IMR-90 (cell line): ENCODE measurements around the gene CORO1A. TPM values are rescaled to one million over a fixed set of nuclear protein-coding genes. Genes with fewer than 3 reads are reported as not detected.

Experiments
- ATAC-seq: fragments of 200-7000 bp; cut with Tn5 transposase; 2 replicates; pipeline ENCODE4 v1.9.1; 2020; ENCODE audit warnings: low read depth, mild to moderate bottlenecking, moderate library complexity
- BruUV-seq: library from RNA; stranded (reverse); fragments of 400-500 nt; replicated peaks from 2 replicates; lab custom pipeline; 2021; lab: Mats Ljungman, UMichigan
- CTCF ChIA-PET: fragments of 300-600 bp; formaldehyde crosslinking; extraction: SDS; loops from one replicate; lab custom pipeline; 2021; ENCODE audit warnings: antibody characterized with exemption; lab: Yijun Ruan, JAX
- POLR2A ChIA-PET: fragments of 300-600 bp; sonication (Branson Sonifier 250); formaldehyde crosslinking; loops from one replicate; lab custom pipeline; 2022; ENCODE audit warnings: antibody characterized with exemption; ENCODE audit not compliant: unreplicated experiment; lab: Charles Lee
- DNase-seq: peaks from one replicate; pipeline ENCODE4 v3.0.0; 2013
- H2AFZ ChIP-seq: replicated peaks from 2 replicates; pipeline ENCODE3; 2013; ENCODE audit warnings: low read length, mild to moderate bottlenecking; ENCODE audit not compliant: poor library complexity
- H2AK5ac ChIP-seq: 2 replicates; pipeline ENCODE4 v1.6.1; 2013; ENCODE audit warnings: low read depth, low read length, inconsistent platforms
- H2AK9ac ChIP-seq: replicated peaks from 2 replicates; pipeline ENCODE3; 2013; ENCODE audit warnings: mild to moderate bottlenecking, low read depth, low read length, moderate library complexity; ENCODE audit not compliant: poor library complexity
- H2BK120ac ChIP-seq: 2 replicates; pipeline ENCODE4 v1.6.1; 2013; ENCODE audit warnings: low read depth, low read length, inconsistent platforms
- H2BK15ac ChIP-seq: 3 replicates; pipeline ENCODE4 v1.6.1; 2013; ENCODE audit warnings: low read depth, low read length, inconsistent platforms
- H2BK20ac ChIP-seq: 2 replicates; pipeline ENCODE4 v1.6.1; 2013; ENCODE audit warnings: low read depth, mild to moderate bottlenecking, inconsistent platforms, low read length, moderate library complexity
- H2BK5ac ChIP-seq: 2 replicates; pipeline ENCODE4 v1.6.1; 2013; ENCODE audit warnings: mild to moderate bottlenecking, low read depth, low read length, inconsistent platforms; ENCODE audit not compliant: poor library complexity, severe bottlenecking
- H3K14ac ChIP-seq: replicated peaks from 2 replicates; pipeline ENCODE4 v1.6.1; 2013; ENCODE audit warnings: low read depth, low read length, inconsistent platforms
- H3K18ac ChIP-seq: 2 replicates; pipeline ENCODE4 v1.6.1; 2013; ENCODE audit warnings: low read depth, low read length, control low read depth
- H3K23ac ChIP-seq: 2 replicates; pipeline ENCODE4 v1.6.1; 2013; ENCODE audit warnings: low read depth, low read length, inconsistent platforms
- H3K27ac ChIP-seq: 2 replicates; pipeline ENCODE4 v1.5.1; 2013; ENCODE audit warnings: mild to moderate bottlenecking, control low read depth, low read length; ENCODE audit not compliant: insufficient read depth
- H3K27me3 ChIP-seq: 2 replicates; pipeline ENCODE4 v1.6.1; 2013; ENCODE audit warnings: low read length; ENCODE audit not compliant: control insufficient read depth, insufficient read depth
- H3K36me3 ChIP-seq: 2 replicates; pipeline ENCODE4 v1.6.1; 2013; ENCODE audit warnings: low read length, mixed read lengths; ENCODE audit not compliant: control insufficient read depth, insufficient read depth
- H3K4ac ChIP-seq: 2 replicates; pipeline ENCODE4 v1.6.1; 2013; ENCODE audit warnings: low read depth, low read length, inconsistent platforms
- H3K4me1 ChIP-seq: 2 replicates; pipeline ENCODE4 v1.6.1; 2013; ENCODE audit warnings: low read length, mixed read lengths; ENCODE audit not compliant: control insufficient read depth, insufficient read depth
- H3K4me2 ChIP-seq: 2 replicates; pipeline ENCODE4 v1.6.1; 2013; ENCODE audit warnings: low read depth, mild to moderate bottlenecking, control low read depth, low read length, moderate library complexity
- H3K4me3 ChIP-seq: 2 replicates; pipeline ENCODE4 v1.5.1; 2013; ENCODE audit warnings: low read depth, mild to moderate bottlenecking, control low read depth, low read length, moderate library complexity; ENCODE audit not compliant: insufficient read depth
- H3K56ac ChIP-seq: 2 replicates; pipeline ENCODE4 v1.6.1; 2013; ENCODE audit warnings: low read length, inconsistent platforms; ENCODE audit not compliant: insufficient read depth; ENCODE audit errors: extremely low read depth
- H3K79me1 ChIP-seq, 2 experiments: 2 replicates each; pipeline ENCODE4 v1.6.1; 2013; ENCODE audit warnings: low read length in 2 of 2, inconsistent platforms in 1 of 2, low read depth in 1 of 2
- H3K9ac ChIP-seq: 2 replicates; pipeline ENCODE4 v1.6.1; 2013; ENCODE audit warnings: low read depth, low read length, control low read depth
- H3K9me1 ChIP-seq: 2 replicates; pipeline ENCODE4 v1.6.1; 2013; ENCODE audit warnings: low read length, inconsistent platforms; ENCODE audit not compliant: insufficient read depth
- H3K9me3 ChIP-seq: 2 replicates; pipeline ENCODE4 v1.6.1; 2013; ENCODE audit warnings: low read length; ENCODE audit not compliant: control insufficient read depth, insufficient read depth
- H4K20me1 ChIP-seq: 2 replicates; pipeline ENCODE4 v1.6.1; 2013; ENCODE audit warnings: low read length, inconsistent platforms; ENCODE audit not compliant: insufficient read depth
- H4K5ac ChIP-seq: 2 replicates; pipeline ENCODE4 v1.6.1; 2013; ENCODE audit warnings: mild to moderate bottlenecking, low read depth, low read length, control low read depth
- H4K8ac ChIP-seq, 2 experiments: 2 replicates each; pipeline ENCODE4 v1.6.1; 2013; ENCODE audit warnings: low read depth in 2 of 2, low read length in 2 of 2, control low read depth in 1 of 2, inconsistent platforms in 1 of 2
- H4K91ac ChIP-seq: 2 replicates; pipeline ENCODE4 v1.6.1; 2013; ENCODE audit warnings: low read depth, low read length, inconsistent platforms; ENCODE audit not compliant: insufficient read depth
- CHD1 ChIP-seq: IDR thresholded peaks from 2 replicates; pipeline ENCODE4 v1.6.1; 2012; ENCODE audit warnings: low read depth, low read length, improper control_type of control experiment
- FOS ChIP-seq: fragments of 150-350 bp; IDR thresholded peaks from 2 replicates; pipeline ENCODE4 v1.6.1; 2016; ENCODE audit warnings: low read depth, low read length
- MAFK ChIP-seq: IDR thresholded peaks from 2 replicates; pipeline ENCODE4 v1.6.1; 2012; ENCODE audit warnings: low read depth, low read length, improper control_type of control experiment
- NFE2L2 ChIP-seq: fragments of 150-350 bp; IDR thresholded peaks from 2 replicates; pipeline ENCODE4 v1.6.1; 2016; ENCODE audit warnings: low read depth, mild to moderate bottlenecking, low read length
- RAD21 ChIP-seq: IDR thresholded peaks from 2 replicates; pipeline ENCODE4 v1.6.1; 2012; ENCODE audit warnings: low read length, improper control_type of control experiment
- RCOR1 ChIP-seq: IDR thresholded peaks from 2 replicates; pipeline ENCODE4 v1.6.1; 2012; ENCODE audit warnings: mild to moderate bottlenecking, low read length, improper control_type of control experiment; ENCODE audit not compliant: insufficient replicate concordance
- SMC3 ChIP-seq: fragments of 150-350 bp; IDR thresholded peaks from 2 replicates; pipeline ENCODE4 v1.6.1; 2016; ENCODE audit warnings: low read depth, mild to moderate bottlenecking, antibody characterized with exemption, low read length, moderate library complexity
- USF2 ChIP-seq: fragments of 150-350 bp; IDR thresholded peaks from 2 replicates; pipeline ENCODE4 v1.6.1; 2017; ENCODE audit warnings: mild to moderate bottlenecking, antibody characterized with exemption, low read length, low read depth
- WGBS, 2 experiments: methylation state at CpG; one replicate each; pipeline versions ENCODE4 v1.1.5 to v1.1.7; 2013; ENCODE audit warnings: missing lambda C conversion rate in 2 of 2; ENCODE audit not compliant: insufficient read length in 1 of 2; ENCODE audit errors: extremely low coverage in 2 of 2; 5-methylcytosine and 5-hydroxymethylcytosine counted together
- dilution Hi-C: fragments of 300-500 bp; cut with HindIII; formaldehyde crosslinking; loops from one replicate; pipeline ENCODE4 v1.14.3; 2018; ENCODE audit warnings: low sequenced_read_pairs; ENCODE audit not compliant: unreplicated experiment
- in situ Hi-C: fragments of 300-500 bp; cut with MboI; formaldehyde crosslinking; loops from 3 replicates; pipeline ENCODE4 v1.14.3; 2019; ENCODE audit warnings: low sequenced_read_pairs, inconsistent platforms, mixed read lengths
- intact Hi-C: fragments of 100-400 bp; cut with micrococcal nuclease; formaldehyde crosslinking; loops from 2 replicates; pipeline ENCODE4 v1.10.0; 2022
- polyA plus RNA-seq, 3 experiments: library from polyadenylated mRNA; depleted of rRNA; stranded (reverse); fragments of >200 nt; gene quantifications; 2 replicates each; pipeline ENCODE4 v1.2.3, GENCODE V29; 2012; ENCODE audit warnings: low replicate concordance in 1 of 3
- total RNA-seq: library from RNA; depleted of rRNA; stranded (reverse); fragments of >200 nt; gene quantifications from 2 replicates; pipeline ENCODE4 v1.2.3, GENCODE V29; 2012

CORO1A gene
- total and polyA plus RNA-seq, 2 of the 4 experiments (the other 2 are of a cell fraction), result 7.2 to 13.2 TPM

GRCh38 chr16:30143347-30143702 lies 40.1 kb upstream of the CORO1A start:
- no peak overlapping the region for H3K23ac ChIP-seq
- in situ Hi-C loops (no loop called here), intact Hi-C loops (no loop called here), dilution Hi-C loops (no loop called here)
- no peak overlapping the region for H4K8ac ChIP-seq
- ChIA-PET CTCF (no interaction called here), POLR2A (no interaction called here)
- H3K36me3 ChIP-seq, result no peaks in the 10 kb centered on the region
- H3K79me1 ChIP-seq, result no peaks in the 10 kb centered on the region
- no peak overlapping the region for H2AK9ac ChIP-seq
- no peaks in the 10 kb centered on the region for H4K20me1 ChIP-seq
- H2BK5ac ChIP-seq, result no peak overlapping the region
- no peak overlapping the region for H2AFZ ChIP-seq
- no CpG with 5 or more reads among the region's 2 CpGs for WGBS, 2 experiments
- no TSS peak for BruUV-seq
- no peak overlapping the region for H3K27ac ChIP-seq
- no peak overlapping the region for H3K4me3 ChIP-seq
- no peak overlapping the region for H3K9ac ChIP-seq
- no peak overlapping the region for H4K91ac ChIP-seq
- H3K56ac ChIP-seq, result no peak overlapping the region
- H2BK20ac ChIP-seq, result no peak overlapping the region
- no peak overlapping the region for H3K4ac ChIP-seq
- no peak overlapping the region for H3K4me2 ChIP-seq
- ATAC-seq (no peak), DNase-seq (no peak)
- no peak for TF ChIP-seq FOS
- TF ChIP-seq USF2, result no peak
- no peak for TF ChIP-seq MAFK
- TF ChIP-seq NFE2L2, result no peak
- TF ChIP-seq CHD1, result no peak
- no peak for TF ChIP-seq RCOR1
- TF ChIP-seq RAD21, result no peak
- TF ChIP-seq SMC3, result no peak
- H3K18ac ChIP-seq, result no peak overlapping the region
- no peaks in the 10 kb centered on the region for H3K9me3 ChIP-seq
- no peak overlapping the region for H3K14ac ChIP-seq
- no peak overlapping the region for H2BK120ac ChIP-seq
- no peaks in the 10 kb centered on the region for H3K4me1 ChIP-seq
- H4K5ac ChIP-seq, result no peak overlapping the region
- H3K27me3 ChIP-seq, result peaks cover 2% of the 10 kb centered on the region
- no peak overlapping the region for H2BK15ac ChIP-seq
- no peaks in the 10 kb centered on the region for H3K9me1 ChIP-seq
- H2AK5ac ChIP-seq, result no peak overlapping the region
